Measurements from ENCODE around the gene MPP1.

DNA sequence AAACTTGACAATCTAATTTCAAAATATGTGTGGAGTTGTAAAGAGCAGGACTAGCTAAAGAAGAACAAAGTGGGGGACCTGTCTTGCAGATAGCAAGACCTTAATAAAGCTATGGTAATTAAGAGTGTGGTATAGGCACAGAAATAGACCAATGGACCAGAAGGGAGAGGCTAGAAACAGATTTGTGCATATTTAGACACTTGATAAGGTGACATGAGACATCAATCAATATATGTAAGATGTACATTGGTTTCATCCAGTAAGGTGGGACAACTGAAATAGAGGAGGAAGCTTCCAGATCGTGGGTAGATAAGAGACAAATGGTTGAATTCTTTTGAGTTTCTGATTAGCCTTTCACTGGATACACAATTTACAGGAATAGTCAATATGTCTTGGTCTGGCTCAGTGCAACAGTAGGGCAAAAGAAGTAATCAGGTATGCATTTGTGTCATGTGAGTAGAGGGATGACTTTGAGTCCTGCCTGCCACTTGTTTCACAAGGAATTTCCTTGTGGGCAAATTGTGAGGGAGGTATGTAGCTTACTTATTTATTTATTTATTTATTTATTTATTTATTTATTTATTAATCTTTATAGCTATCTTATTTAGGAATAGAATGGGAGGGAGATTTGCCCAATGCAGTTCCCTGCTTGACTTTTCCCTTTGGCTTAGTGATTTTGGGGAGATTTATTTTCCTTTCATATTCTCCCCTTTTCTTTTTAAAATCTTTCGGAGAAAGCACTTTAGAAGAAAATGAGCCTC, 7.2 kb upstream of the MPP1 start:
- TF ChIP-seq, protein P1, sequence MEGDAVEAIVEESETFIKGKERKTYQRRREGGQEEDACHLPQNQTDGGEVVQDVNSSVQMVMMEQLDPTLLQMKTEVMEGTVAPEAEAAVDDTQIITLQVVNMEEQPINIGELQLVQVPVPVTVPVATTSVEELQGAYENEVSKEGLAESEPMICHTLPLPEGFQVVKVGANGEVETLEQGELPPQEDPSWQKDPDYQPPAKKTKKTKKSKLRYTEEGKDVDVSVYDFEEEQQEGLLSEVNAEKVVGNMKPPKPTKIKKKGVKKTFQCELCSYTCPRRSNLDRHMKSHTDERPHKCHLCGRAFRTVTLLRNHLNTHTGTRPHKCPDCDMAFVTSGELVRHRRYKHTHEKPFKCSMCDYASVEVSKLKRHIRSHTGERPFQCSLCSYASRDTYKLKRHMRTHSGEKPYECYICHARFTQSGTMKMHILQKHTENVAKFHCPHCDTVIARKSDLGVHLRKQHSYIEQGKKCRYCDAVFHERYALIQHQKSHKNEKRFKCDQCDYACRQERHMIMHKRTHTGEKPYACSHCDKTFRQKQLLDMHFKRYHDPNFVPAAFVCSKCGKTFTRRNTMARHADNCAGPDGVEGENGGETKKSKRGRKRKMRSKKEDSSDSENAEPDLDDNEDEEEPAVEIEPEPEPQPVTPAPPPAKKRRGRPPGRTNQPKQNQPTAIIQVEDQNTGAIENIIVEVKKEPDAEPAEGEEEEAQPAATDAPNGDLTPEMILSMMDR (IDR thresholded peaks at IDR 0.05) = no peak
- no peak for TF ChIP-seq POLR2A (IDR thresholded peaks at IDR 0.05)
